ENCODE data around the gene MIA2. TPM values are rescaled to one million over a fixed set of nuclear protein-coding genes. Genes with fewer than 3 reads are reported as not detected.
"Not testable (repeated sequence)": the region's sequence is repeated elsewhere in the genome, so short reads cannot be mapped to it uniquely, and the experiment has no call there.

Gene MIA2
- total RNA-seq, 2 donors from 2014 or later, result 43.6 to 46.8 TPM

- intact Hi-C loops (cut with DNase I), result no loop called here
- H3K27me3 ChIP-seq, result no peaks in the 10 kb centered on the region
- no peak overlapping the region for H3K4me3 ChIP-seq
- H3K9me3 ChIP-seq, result no peaks in the 10 kb centered on the region
- no peak overlapping the region for H3K27ac ChIP-seq
- DNase-seq (no peak), ATAC-seq (no peak)
- no peaks in the 10 kb centered on the region for H3K36me3 ChIP-seq (replicated peaks in 1 of 2; ENCODE audit: insufficient read depth in 1 of 2, low read depth in 2 of 2)
- peaks cover 4% of the 10 kb centered on the region for H3K4me1 ChIP-seq
- 70 to 72% methylated on average over 7 to 8 of the region's 8 CpGs for WGBS, 2 donors
- TF ChIP-seq, protein P1, sequence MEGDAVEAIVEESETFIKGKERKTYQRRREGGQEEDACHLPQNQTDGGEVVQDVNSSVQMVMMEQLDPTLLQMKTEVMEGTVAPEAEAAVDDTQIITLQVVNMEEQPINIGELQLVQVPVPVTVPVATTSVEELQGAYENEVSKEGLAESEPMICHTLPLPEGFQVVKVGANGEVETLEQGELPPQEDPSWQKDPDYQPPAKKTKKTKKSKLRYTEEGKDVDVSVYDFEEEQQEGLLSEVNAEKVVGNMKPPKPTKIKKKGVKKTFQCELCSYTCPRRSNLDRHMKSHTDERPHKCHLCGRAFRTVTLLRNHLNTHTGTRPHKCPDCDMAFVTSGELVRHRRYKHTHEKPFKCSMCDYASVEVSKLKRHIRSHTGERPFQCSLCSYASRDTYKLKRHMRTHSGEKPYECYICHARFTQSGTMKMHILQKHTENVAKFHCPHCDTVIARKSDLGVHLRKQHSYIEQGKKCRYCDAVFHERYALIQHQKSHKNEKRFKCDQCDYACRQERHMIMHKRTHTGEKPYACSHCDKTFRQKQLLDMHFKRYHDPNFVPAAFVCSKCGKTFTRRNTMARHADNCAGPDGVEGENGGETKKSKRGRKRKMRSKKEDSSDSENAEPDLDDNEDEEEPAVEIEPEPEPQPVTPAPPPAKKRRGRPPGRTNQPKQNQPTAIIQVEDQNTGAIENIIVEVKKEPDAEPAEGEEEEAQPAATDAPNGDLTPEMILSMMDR (IDR thresholded peaks at IDR 0.05), result no peak
- no peak for TF ChIP-seq POLR2A (IDR thresholded peaks at IDR 0.05)
These were observed 16.4 kb upstream of the MIA2 start for GRCh38 chr14:39217214-39217879.

DNA sequence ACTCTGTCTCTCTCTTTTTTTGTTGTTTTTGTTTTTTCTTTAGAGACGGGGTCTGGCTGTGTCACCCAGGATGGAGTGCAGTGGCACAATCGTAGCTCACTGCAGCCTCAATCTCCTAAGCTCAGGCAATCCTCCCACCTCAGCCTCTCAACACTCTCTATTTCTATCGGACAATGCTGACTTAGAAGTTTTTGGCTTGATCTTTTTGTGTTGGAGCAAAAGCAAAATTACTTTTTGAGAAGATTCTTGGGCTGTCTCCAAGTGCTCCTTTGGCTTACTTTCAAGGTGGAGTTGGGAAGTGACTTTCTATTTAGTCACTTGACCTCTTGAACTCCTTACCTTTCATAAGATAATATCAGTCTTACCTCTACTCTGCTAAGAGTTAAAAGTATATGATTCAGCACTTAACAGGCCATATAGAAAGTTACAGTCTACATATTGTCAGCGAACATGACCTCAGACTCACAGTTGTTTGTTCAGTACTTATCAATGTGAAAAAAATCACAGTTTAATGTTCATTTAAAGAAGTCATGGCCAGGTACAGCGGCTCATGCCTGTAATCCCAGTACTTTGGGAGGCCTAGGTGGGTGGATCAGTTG is 15.4 kb upstream of the MIA2 start:
- intact Hi-C loops (cut with DNase I), result no loop called here
- no peak overlapping the region for H3K27ac ChIP-seq
- H3K4me3 ChIP-seq, result no peak overlapping the region
- WGBS, 2 donors, result 48 to 55% methylated on average over 5 of the region's 5 CpGs
- DNase-seq, result no peak
- H3K36me3 ChIP-seq (replicated peaks in 1 of 2; ENCODE audit: insufficient read depth in 1 of 2, low read depth in 2 of 2), result no peaks in the 10 kb centered on the region
- no peaks in the 10 kb centered on the region for H3K27me3 ChIP-seq
- TF ChIP-seq, protein P1 (IDR thresholded peaks at IDR 0.05), result no peak
- TF ChIP-seq POLR2A (IDR thresholded peaks at IDR 0.05), result no peak
- ATAC-seq, result no peak
- H3K4me1 ChIP-seq, result peaks cover 4% of the 10 kb centered on the region
- no peaks in the 10 kb centered on the region for H3K9me3 ChIP-seq

GRCh38 chr14:39219075-39219499 is 14.6 kb upstream of the MIA2 start:
- H3K27me3 ChIP-seq, result no peaks in the 10 kb centered on the region
- H3K36me3 ChIP-seq (replicated peaks in 1 of 2; ENCODE audit: insufficient read depth in 1 of 2, low read depth in 2 of 2), result no peaks in the 10 kb centered on the region
- TF ChIP-seq, protein P1 (IDR thresholded peaks at IDR 0.05), result no peak
- TF ChIP-seq POLR2A (IDR thresholded peaks at IDR 0.05), result no peak
- no peak for ATAC-seq
- intact Hi-C loops (cut with DNase I), result no loop called here
- 81 to 87% methylated on average over 3 of the region's 3 CpGs for WGBS, 2 donors
- no peak overlapping the region for H3K27ac ChIP-seq
- peaks cover 4% of the 10 kb centered on the region for H3K4me1 ChIP-seq
- no peaks in the 10 kb centered on the region for H3K9me3 ChIP-seq
- no peak overlapping the region for H3K4me3 ChIP-seq
- DNase-seq, result no peak

DNA sequence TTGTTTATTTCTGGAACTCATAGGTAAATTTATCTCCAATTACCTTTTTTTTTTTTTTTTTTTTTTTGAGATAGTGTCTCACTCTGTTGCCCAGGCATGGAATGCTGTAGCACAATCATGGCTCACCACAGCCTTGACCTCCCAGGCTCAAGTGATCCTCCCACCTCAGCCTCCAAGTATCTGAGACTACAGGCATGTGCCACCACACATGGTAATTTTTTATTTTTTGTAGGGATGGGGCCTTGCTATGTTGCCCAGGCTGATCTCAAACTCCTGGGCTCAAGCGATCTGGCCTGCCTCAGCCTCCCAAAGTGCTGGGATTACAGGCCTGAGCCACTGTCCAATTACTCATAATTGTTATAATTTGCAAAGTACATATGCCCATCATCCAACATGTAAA is 13.2 kb upstream of the MIA2 start:
- H3K27ac ChIP-seq; intact Hi-C loops (cut with DNase I); H3K36me3 ChIP-seq (replicated peaks in 1 of 2; ENCODE audit: insufficient read depth in 1 of 2, low read depth in 2 of 2); H3K9me3 ChIP-seq; DNase-seq; ATAC-seq; H3K27me3 ChIP-seq; H3K4me3 ChIP-seq; H3K4me1 ChIP-seq: not testable (repeated sequence)
- 100% methylated on average over 1 of the region's 1 CpG for WGBS, 2 donors

GRCh38 chr14:39228044-39228443 is 5.7 kb upstream of the MIA2 start:
- H3K27me3 ChIP-seq, result no peaks in the 10 kb centered on the region
- no peak overlapping the region for H3K27ac ChIP-seq
- no peak for TF ChIP-seq POLR2A (IDR thresholded peaks at IDR 0.05)
- TF ChIP-seq, protein P1 (IDR thresholded peaks at IDR 0.05), result no peak
- intact Hi-C loops (cut with DNase I), result no loop called here
- ATAC-seq, result no peak
- DNase-seq, result no peak
- H3K36me3 ChIP-seq (replicated peaks in 1 of 2; ENCODE audit: insufficient read depth in 1 of 2, low read depth in 2 of 2), result no peaks in the 10 kb centered on the region
- 41 to 43% methylated on average over 3 of the region's 3 CpGs for WGBS, 2 donors
- H3K4me3 ChIP-seq, result no peak overlapping the region
- no peaks in the 10 kb centered on the region for H3K9me3 ChIP-seq
- H3K4me1 ChIP-seq, result peaks cover 4% of the 10 kb centered on the region

All from body of pancreas (tissue), 4 donors.